22Rv1 (cell line): ENCODE results near the gene LRRC18.

ENCODE experiments used
- ZFX ChIP-seq: fragments of 450-650 bp; IDR thresholded peaks from 2 replicates; pipeline ENCODE4 v1.6.1; 2017; ENCODE audit warnings: antibody characterized with exemption, borderline replicate concordance
- TF ChIP-seq, protein P1 (sequence below): fragments of 450-650 bp; IDR thresholded peaks from 2 replicates; pipeline ENCODE4 v1.5.1; 2017; ENCODE audit warnings: mild to moderate bottlenecking

GRCh38 chr10:48895803-48896195 is 43.8 kb downstream of the LRRC18 start:
- TF ChIP-seq, protein P1, sequence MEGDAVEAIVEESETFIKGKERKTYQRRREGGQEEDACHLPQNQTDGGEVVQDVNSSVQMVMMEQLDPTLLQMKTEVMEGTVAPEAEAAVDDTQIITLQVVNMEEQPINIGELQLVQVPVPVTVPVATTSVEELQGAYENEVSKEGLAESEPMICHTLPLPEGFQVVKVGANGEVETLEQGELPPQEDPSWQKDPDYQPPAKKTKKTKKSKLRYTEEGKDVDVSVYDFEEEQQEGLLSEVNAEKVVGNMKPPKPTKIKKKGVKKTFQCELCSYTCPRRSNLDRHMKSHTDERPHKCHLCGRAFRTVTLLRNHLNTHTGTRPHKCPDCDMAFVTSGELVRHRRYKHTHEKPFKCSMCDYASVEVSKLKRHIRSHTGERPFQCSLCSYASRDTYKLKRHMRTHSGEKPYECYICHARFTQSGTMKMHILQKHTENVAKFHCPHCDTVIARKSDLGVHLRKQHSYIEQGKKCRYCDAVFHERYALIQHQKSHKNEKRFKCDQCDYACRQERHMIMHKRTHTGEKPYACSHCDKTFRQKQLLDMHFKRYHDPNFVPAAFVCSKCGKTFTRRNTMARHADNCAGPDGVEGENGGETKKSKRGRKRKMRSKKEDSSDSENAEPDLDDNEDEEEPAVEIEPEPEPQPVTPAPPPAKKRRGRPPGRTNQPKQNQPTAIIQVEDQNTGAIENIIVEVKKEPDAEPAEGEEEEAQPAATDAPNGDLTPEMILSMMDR, result no peak
- no peak for TF ChIP-seq ZFX
